HepG2 (cell line): ENCODE data around the gene DCAF6. TPM values are rescaled to one million over a fixed set of nuclear protein-coding genes. Genes with fewer than 3 reads are reported as not detected.

Experiments
- ARHGAP35 ChIP-seq: sonication (generic); formaldehyde crosslinking; IDR thresholded peaks from 2 replicates; pipeline ENCODE4 v1.9.0; 2022; ENCODE audit warnings: mild to moderate bottlenecking, inconsistent platforms, moderate library complexity, missing genetic modification reagents, borderline replicate concordance
- ELF4 ChIP-seq: sonication (generic); formaldehyde crosslinking; IDR thresholded peaks from 2 replicates; pipeline ENCODE4 v1.5.0; 2020; ENCODE audit warnings: missing genetic modification reagents, mild to moderate bottlenecking, moderate library complexity, borderline replicate concordance
- GATAD2A ChIP-seq: IDR thresholded peaks from 2 replicates; pipeline ENCODE4 v1.6.1; 2016
- IRF1 ChIP-seq: sonication (generic); formaldehyde crosslinking; IDR thresholded peaks from 2 replicates; pipeline ENCODE4 v1.4.0; 2020; ENCODE audit warnings: low read depth, mild to moderate bottlenecking, missing genetic modification reagents
- MAF1 ChIP-seq: sonication (generic); formaldehyde crosslinking; IDR thresholded peaks from 2 replicates; pipeline ENCODE4 v1.5.0; 2020; ENCODE audit warnings: missing genetic modification reagents, borderline replicate concordance
- MAFK ChIP-seq, 2 experiments: IDR thresholded peaks in 1 of 2; conservative IDR thresholded peaks in 1 of 2; 2 replicates each; pipeline ENCODE4 v1.6.1; 2011; ENCODE audit warnings: improper control_type of control experiment in 2 of 2, low read length in 2 of 2
- MBNL3 ChIP-seq: fragments of 250-450 bp; sonication (Bioruptor Pico); conservative IDR thresholded peaks from 2 replicates; pipeline ENCODE4 v1.8.0; 2022; ENCODE audit warnings: mild to moderate bottlenecking, inconsistent platforms
- MTF1 ChIP-seq: sonication (generic); formaldehyde crosslinking; IDR thresholded peaks from 2 replicates; pipeline ENCODE4 v1.5.0; 2020; ENCODE audit warnings: missing genetic modification reagents
- NFKBIZ ChIP-seq: IDR thresholded peaks from 2 replicates; pipeline ENCODE4 v1.6.1; 2018; ENCODE audit warnings: missing genetic modification reagents, missing compliant biosample characterization
- NFRKB ChIP-seq: fragments of 450-650 bp; IDR thresholded peaks from 2 replicates; pipeline ENCODE4 v1.6.1; 2017
- PHF8 ChIP-seq: sonication (generic); formaldehyde crosslinking; IDR thresholded peaks from 2 replicates; pipeline ENCODE4 v1.5.0; 2020; ENCODE audit warnings: missing genetic modification reagents
- POGZ ChIP-seq: sonication (generic); formaldehyde crosslinking; IDR thresholded peaks from 2 replicates; pipeline ENCODE4 v1.4.0; 2020; ENCODE audit warnings: mild to moderate bottlenecking, missing genetic modification reagents
- RXRA ChIP-seq: sonication (generic); formaldehyde crosslinking; IDR thresholded peaks from 2 replicates; pipeline ENCODE4 v1.5.1; 2020; ENCODE audit warnings: missing genetic modification reagents
- SMARCC2 ChIP-seq: fragments of 450-650 bp; IDR thresholded peaks from 2 replicates; pipeline ENCODE4 v1.6.1; 2017; ENCODE audit warnings: antibody characterized with exemption, mild to moderate bottlenecking
- STAT5B ChIP-seq: sonication (generic); formaldehyde crosslinking; IDR thresholded peaks from 2 replicates; pipeline ENCODE4 v1.4.0; 2020; ENCODE audit warnings: missing genetic modification reagents
- THYN1 ChIP-seq: sonication (generic); formaldehyde crosslinking; IDR thresholded peaks from 2 replicates; pipeline ENCODE4 v1.8.1; 2023; ENCODE audit warnings: low read depth, mild to moderate bottlenecking, moderate library complexity, missing genetic modification reagents, borderline replicate concordance
- WIZ ChIP-seq: sonication (generic); formaldehyde crosslinking; IDR thresholded peaks from 2 replicates; pipeline ENCODE4 v1.5.1; 2020; ENCODE audit warnings: mild to moderate bottlenecking, missing genetic modification reagents
- ZNF207 ChIP-seq: fragments of 450-650 bp; IDR thresholded peaks from 2 replicates; pipeline ENCODE4 v1.6.1; 2016; ENCODE audit warnings: antibody characterized with exemption, borderline replicate concordance
- ZNF33B ChIP-seq: sonication (generic); formaldehyde crosslinking; IDR thresholded peaks from 2 replicates; pipeline ENCODE4 v1.5.1; 2020; ENCODE audit warnings: mild to moderate bottlenecking, missing genetic modification reagents
- ZNF501 ChIP-seq: sonication (generic); formaldehyde crosslinking; IDR thresholded peaks from 2 replicates; pipeline ENCODE4 v1.5.1; 2020; ENCODE audit warnings: mild to moderate bottlenecking, moderate library complexity, missing genetic modification reagents
- ZNF639 ChIP-seq: conservative IDR thresholded peaks from 2 replicates; pipeline ENCODE4 v1.6.1; 2018; ENCODE audit warnings: missing genetic modification reagents
- ZNF674 ChIP-seq: sonication (generic); formaldehyde crosslinking; IDR thresholded peaks from 2 replicates; pipeline ENCODE4 v1.5.0; 2020; ENCODE audit warnings: low read depth, mild to moderate bottlenecking, missing genetic modification reagents
- ZNF775 ChIP-seq: sonication (generic); formaldehyde crosslinking; IDR thresholded peaks from 2 replicates; pipeline ENCODE4 v1.4.0; 2020; ENCODE audit warnings: missing genetic modification reagents, mild to moderate bottlenecking, moderate library complexity, borderline replicate concordance
- polyA plus RNA-seq, 8 experiments: library from polyadenylated mRNA; depleted of rRNA in 3 of 8; stranded (reverse) in 7 of 8; unstranded in 1 of 8; fragments of >200 nt; fragmentation: Illumina TruSeq in 4 of 8; extraction: Trizol in 4 of 8; gene quantifications; 2 replicates each; pipeline versions ENCODE4 v1.2.1 to v1.2.3, GENCODE V29; 2011 to 2016; ENCODE audit warnings: low read depth in 4 of 8, missing spikeins in 1 of 8, mixed read lengths in 1 of 8; ENCODE audit not compliant: insufficient read depth in 1 of 8
- total RNA-seq, 5 experiments: library from RNA; depleted of rRNA; stranded (reverse); fragments of >200 nt; fragmentation: Illumina TruSeq; extraction: Trizol; gene quantifications; 2 replicates each; pipeline ENCODE4 v1.2.3, GENCODE V29; 2016; ENCODE audit warnings: low read depth in 1 of 5
- TF ChIP-seq, protein P1 (sequence below): sonication (generic); formaldehyde crosslinking; IDR thresholded peaks from 2 replicates; pipeline ENCODE4 v1.8.0; 2022; ENCODE audit warnings: mild to moderate bottlenecking, missing genetic modification reagents; ENCODE audit not compliant: insufficient replicate concordance
- TF ChIP-seq, protein P2 (sequence below): sonication (generic); formaldehyde crosslinking; IDR thresholded peaks from 2 replicates; pipeline ENCODE4 v1.5.0; 2020; ENCODE audit warnings: mild to moderate bottlenecking, missing genetic modification reagents

Gene DCAF6
- total and polyA plus RNA-seq, 2 of the 13 experiments (the other 11 are each of a cell fraction or from before 2014, with no cell fraction given) = 24.7 to 33.7 TPM

GRCh38 chr1:168082008-168082876 lies 145.8 kb downstream of the DCAF6 start (continued):
- TF ChIP-seq ZNF674 (CRISPR knock-in tag) = no peak
- TF ChIP-seq GATAD2A (CRISPR knock-in tag) = peak; percentile 34; the same call in 1 of the 2 replicates
- no peak for TF ChIP-seq SMARCC2
- no peak for TF ChIP-seq ZNF207
- no peak for TF ChIP-seq MTF1
- TF ChIP-seq RXRA (CRISPR knock-in tag) = 0 out of 2 replicates have a peak, but pooled peaks have one; percentile 25
- TF ChIP-seq WIZ (CRISPR knock-in tag) = no peak
- TF ChIP-seq, protein P1, sequence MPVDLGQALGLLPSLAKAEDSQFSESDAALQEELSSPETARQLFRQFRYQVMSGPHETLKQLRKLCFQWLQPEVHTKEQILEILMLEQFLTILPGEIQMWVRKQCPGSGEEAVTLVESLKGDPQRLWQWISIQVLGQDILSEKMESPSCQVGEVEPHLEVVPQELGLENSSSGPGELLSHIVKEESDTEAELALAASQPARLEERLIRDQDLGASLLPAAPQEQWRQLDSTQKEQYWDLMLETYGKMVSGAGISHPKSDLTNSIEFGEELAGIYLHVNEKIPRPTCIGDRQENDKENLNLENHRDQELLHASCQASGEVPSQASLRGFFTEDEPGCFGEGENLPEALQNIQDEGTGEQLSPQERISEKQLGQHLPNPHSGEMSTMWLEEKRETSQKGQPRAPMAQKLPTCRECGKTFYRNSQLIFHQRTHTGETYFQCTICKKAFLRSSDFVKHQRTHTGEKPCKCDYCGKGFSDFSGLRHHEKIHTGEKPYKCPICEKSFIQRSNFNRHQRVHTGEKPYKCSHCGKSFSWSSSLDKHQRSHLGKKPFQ = no peak
- TF ChIP-seq MAF1 (CRISPR knock-in tag) = no peak
- TF ChIP-seq ZNF775 (CRISPR knock-in tag) = no peak
- TF ChIP-seq POGZ (CRISPR knock-in tag) = no peak
- no peak for TF ChIP-seq ELF4
- no peak for TF ChIP-seq ZNF639 (CRISPR knock-in tag)
- TF ChIP-seq, protein P2, sequence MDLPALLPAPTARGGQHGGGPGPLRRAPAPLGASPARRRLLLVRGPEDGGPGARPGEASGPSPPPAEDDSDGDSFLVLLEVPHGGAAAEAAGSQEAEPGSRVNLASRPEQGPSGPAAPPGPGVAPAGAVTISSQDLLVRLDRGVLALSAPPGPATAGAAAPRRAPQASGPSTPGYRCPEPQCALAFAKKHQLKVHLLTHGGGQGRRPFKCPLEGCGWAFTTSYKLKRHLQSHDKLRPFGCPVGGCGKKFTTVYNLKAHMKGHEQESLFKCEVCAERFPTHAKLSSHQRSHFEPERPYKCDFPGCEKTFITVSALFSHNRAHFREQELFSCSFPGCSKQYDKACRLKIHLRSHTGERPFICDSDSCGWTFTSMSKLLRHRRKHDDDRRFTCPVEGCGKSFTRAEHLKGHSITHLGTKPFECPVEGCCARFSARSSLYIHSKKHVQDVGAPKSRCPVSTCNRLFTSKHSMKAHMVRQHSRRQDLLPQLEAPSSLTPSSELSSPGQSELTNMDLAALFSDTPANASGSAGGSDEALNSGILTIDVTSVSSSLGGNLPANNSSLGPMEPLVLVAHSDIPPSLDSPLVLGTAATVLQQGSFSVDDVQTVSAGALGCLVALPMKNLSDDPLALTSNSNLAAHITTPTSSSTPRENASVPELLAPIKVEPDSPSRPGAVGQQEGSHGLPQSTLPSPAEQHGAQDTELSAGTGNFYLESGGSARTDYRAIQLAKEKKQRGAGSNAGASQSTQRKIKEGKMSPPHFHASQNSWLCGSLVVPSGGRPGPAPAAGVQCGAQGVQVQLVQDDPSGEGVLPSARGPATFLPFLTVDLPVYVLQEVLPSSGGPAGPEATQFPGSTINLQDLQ = no peak
- TF ChIP-seq IRF1 (CRISPR knock-in tag) = no peak
- TF ChIP-seq STAT5B (CRISPR knock-in tag) = no peak
- 0 out of 2 replicates have a peak, but pooled peaks have one; percentile 28 for TF ChIP-seq ZNF501
- no peak for TF ChIP-seq NFKBIZ (CRISPR knock-in tag)
- no peak for TF ChIP-seq THYN1 (CRISPR knock-in tag)
- TF ChIP-seq MAFK (conservative IDR thresholded peaks at IDR 0.05 in 1 of 2, IDR thresholded peaks at IDR 0.05 in 1 of 2; ENCODE audit: low read length in 2 of 2) = no peak
- TF ChIP-seq ZNF33B (CRISPR knock-in tag) = no peak
- no peak for TF ChIP-seq ARHGAP35 (CRISPR knock-in tag)
- TF ChIP-seq PHF8 (CRISPR knock-in tag) = no peak
- no peak for TF ChIP-seq MBNL3 (CRISPR knock-in tag)
- no peak for TF ChIP-seq NFRKB
